Right lobe of liver (tissue), 4 donors: ENCODE measurements around the gene MYO18A.

ENCODE experiments used
- POLR2A ChIP-seq: fragments of 450-650 bp; IDR thresholded peaks from one replicate; pipeline ENCODE4 v1.6.1; 2017; ENCODE audit warnings: antibody characterized with exemption, mild to moderate bottlenecking
- TF ChIP-seq, protein P1 (sequence below), 4 donors: fragments of 200-600 bp in 3 of 4; fragments of 450-650 bp in 1 of 4; IDR thresholded peaks; one replicate each; pipeline versions ENCODE4 v1.5.1 to v1.8.0; 2016 to 2022; ENCODE audit warnings: antibody characterized with exemption in 4 of 4, mild to moderate bottlenecking in 2 of 4
- donor health status: DM: no; HTN: no; CAD: no.
- donor health status: DM: no; HTN: no; CAD: no.
- donor health status: DM: no; HTN: yes; CAD: no.

DNA sequence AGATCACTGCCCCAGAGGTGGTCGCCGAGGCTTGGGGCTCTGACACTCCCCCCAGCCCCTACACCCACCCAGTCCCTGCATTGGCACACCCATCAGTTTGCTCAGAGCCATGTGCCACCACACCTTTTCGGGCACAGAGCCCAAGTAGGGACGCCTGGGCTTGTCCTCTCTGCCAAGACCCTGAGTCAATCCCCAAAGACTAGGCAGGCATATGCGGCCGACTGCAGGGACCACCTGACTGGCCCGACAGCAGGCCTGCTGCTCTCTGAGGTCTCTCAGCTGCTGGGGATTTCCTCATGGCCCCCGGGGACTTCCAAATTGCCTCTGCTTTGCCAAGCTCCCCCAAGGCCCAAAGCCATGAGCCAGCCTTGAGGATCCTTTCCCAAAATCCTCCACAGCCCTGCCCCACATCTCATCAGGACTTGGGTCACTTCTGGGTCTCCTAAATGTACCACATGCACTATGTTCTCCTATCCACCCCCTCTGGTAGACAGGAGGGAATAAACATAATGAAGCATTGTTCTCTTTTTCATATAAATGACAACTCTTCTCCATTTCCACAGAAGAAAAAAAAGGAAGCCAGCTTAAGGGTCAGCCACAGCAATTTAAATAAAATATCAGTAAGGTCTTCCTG is 30.6 kb downstream of the MYO18A start:
- TF ChIP-seq, protein P1, sequence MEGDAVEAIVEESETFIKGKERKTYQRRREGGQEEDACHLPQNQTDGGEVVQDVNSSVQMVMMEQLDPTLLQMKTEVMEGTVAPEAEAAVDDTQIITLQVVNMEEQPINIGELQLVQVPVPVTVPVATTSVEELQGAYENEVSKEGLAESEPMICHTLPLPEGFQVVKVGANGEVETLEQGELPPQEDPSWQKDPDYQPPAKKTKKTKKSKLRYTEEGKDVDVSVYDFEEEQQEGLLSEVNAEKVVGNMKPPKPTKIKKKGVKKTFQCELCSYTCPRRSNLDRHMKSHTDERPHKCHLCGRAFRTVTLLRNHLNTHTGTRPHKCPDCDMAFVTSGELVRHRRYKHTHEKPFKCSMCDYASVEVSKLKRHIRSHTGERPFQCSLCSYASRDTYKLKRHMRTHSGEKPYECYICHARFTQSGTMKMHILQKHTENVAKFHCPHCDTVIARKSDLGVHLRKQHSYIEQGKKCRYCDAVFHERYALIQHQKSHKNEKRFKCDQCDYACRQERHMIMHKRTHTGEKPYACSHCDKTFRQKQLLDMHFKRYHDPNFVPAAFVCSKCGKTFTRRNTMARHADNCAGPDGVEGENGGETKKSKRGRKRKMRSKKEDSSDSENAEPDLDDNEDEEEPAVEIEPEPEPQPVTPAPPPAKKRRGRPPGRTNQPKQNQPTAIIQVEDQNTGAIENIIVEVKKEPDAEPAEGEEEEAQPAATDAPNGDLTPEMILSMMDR (IDR thresholded peaks at IDR 0.05) = no peak
- no peak for TF ChIP-seq POLR2A
